GM19193 (cell line): Measurements from ENCODE around the gene SPRR2E.

ENCODE experiments used
- POLR2A ChIP-seq: IDR thresholded peaks from 4 replicates; pipeline ENCODE4 v1.6.1; 2011; ENCODE audit not compliant: insufficient read depth, insufficient read length; ENCODE audit errors: extremely low read depth

The SPRR2E gene

DNA sequence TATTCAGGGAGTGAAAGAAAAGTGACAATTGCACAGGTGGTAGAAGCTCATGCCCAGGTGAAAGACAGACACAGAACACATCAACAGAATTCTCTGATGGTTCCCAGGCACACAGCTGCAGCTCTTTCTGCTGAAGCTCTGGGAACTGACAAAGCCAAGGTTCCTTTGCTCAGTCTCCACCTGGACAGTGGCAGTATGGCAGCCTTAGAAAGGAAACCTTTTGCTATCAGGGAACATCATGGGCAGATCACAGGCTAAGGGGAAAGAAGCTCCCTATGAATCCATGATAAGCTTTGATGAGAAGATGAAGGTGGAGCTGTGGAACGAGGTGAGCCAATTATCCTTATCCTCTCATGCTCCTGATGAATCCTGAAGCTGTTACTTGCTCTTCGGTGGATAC is 24.1 kb downstream of the SPRR2E start:
- no peak for TF ChIP-seq POLR2A

DNA sequence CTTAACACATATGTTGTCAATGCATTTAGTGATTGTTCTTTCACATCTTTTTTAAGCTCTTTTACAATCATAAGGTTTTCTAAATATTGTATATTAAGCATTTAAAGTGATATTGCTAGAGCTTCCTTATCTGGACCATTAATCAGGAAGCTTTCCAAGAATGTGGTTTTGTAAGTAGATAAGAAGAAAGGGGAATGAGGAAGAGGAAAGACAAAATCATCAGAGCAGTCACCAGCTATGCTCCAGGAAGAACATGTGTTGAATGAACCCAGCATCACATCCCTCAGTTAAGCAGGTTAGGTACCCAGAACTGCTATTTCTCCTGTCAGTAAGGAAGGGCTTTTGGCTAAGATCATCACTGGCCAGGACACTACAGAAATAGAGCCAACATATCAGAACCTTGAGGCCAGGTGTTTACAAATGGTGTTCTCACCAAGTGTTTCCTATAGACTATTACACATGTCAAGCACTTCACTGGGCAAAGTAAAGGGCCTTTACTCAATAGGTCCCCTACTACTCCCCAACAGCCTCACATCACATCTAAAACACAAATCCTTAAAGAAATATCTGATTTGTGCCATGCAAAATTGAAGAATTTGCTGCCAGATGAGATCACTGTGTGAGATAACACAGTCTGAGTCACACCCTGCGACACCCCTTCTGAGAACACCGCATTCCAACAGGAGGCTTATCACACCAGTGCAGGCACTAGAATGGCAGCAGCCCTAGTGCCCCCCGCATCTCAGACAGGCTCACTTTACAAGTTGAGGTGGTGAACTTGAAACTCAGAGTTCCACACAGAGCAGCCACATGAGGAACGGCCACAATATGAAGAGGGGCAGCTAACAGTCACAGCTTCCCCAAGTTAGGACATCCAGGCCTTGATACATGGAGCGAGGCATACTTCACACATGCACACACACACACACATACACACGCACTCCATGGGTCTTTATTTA is 35.2 kb downstream of the SPRR2E start:
- no peak for TF ChIP-seq POLR2A

- TF ChIP-seq POLR2A = no peak
These were observed 36.2 kb downstream of the SPRR2E start for GRCh38 chr1:153058154-153058553.

GRCh38 chr1:153057375-153057774 is 37.0 kb downstream of the SPRR2E start, which contains the start of gene SPRR2A:
Gene SPRR2A, minus strand, starts transcription at chr1:153057512. Its CDS starts 777 bp downstream, at chr1:153056735.
- no peak for TF ChIP-seq POLR2A

DNA sequence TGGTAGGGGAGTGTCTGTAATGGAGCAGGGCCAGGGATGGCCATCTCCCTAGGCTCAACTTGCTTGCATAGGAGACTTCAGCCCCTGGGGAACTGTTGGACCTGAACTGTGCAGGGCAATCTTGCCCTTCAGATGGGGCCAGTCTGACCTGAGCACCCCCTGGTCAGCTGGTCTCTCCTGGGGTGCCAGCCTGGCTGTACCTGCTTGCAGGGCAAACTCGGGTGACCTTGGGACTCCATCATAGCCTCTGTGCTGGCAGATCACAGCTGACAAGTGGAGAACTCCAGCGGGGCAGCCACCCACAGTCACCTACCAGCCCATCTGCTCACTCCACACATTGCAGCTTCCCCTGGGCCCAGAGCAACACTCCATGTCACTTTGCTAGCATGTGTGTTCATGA is 45.1 kb downstream of the SPRR2E start:
- no peak for TF ChIP-seq POLR2A
